Prostate gland (tissue), 2 donors: Measurements from ENCODE around the gene FAAP20.

Source experiments
- POLR2A ChIP-seq: fragments of 450-650 bp; IDR thresholded peaks from one replicate; pipeline ENCODE4 v1.6.1; 2016; ENCODE audit warnings: antibody characterized with exemption, mild to moderate bottlenecking
- POLR2AphosphoS5 ChIP-seq: sonication (generic); formaldehyde crosslinking; IDR thresholded peaks from one replicate; pipeline ENCODE4 v1.6.1; 2017; ENCODE audit warnings: antibody characterized with exemption
- TF ChIP-seq, protein P1 (sequence below), 4 experiments: fragments of 200-600 bp in 2 of 4; fragments of 450-650 bp in 2 of 4; sonication (generic) in 2 of 4; IDR thresholded peaks; 1 replicate in 3 of 4; 2 replicates in 1 of 4; pipeline ENCODE4 v1.5.1; 2016 to 2019; ENCODE audit warnings: antibody characterized with exemption in 4 of 4, mild to moderate bottlenecking in 2 of 4, moderate library complexity in 2 of 4

DNA sequence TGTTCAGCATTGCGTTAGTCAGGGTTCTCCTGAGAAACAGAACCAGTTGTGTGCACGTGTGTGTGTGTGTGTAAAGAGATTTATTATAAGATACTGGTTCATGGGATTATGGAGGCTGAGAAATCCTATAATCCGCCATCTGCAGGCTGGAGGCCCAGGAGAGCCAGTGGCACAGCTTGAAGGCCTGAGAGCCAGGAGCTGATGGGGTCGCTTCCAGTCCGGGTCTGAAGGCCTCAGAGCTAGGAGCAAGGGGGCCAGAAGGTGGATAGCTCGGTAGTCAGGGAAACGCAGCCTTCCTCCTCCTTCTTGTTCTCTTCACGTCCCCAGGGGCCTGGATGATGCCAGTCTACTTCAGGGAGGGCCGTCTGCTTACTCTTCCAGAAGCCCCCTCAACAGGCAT lies 37.7 kb downstream of the FAAP20 start:
- no peak for TF ChIP-seq POLR2AphosphoS5
- TF ChIP-seq, protein P1, sequence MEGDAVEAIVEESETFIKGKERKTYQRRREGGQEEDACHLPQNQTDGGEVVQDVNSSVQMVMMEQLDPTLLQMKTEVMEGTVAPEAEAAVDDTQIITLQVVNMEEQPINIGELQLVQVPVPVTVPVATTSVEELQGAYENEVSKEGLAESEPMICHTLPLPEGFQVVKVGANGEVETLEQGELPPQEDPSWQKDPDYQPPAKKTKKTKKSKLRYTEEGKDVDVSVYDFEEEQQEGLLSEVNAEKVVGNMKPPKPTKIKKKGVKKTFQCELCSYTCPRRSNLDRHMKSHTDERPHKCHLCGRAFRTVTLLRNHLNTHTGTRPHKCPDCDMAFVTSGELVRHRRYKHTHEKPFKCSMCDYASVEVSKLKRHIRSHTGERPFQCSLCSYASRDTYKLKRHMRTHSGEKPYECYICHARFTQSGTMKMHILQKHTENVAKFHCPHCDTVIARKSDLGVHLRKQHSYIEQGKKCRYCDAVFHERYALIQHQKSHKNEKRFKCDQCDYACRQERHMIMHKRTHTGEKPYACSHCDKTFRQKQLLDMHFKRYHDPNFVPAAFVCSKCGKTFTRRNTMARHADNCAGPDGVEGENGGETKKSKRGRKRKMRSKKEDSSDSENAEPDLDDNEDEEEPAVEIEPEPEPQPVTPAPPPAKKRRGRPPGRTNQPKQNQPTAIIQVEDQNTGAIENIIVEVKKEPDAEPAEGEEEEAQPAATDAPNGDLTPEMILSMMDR (IDR thresholded peaks at IDR 0.05), result no peak
- TF ChIP-seq POLR2A, result no peak
